T-helper 2 cell treated with Interferon-gamma antibody and Interleukin-4, amounts not matched to agents 5 μg/mL and 100 μg/mL, for 36 hours (primary cell): ENCODE results near the gene TAX1BP3.

Experiments
- DNase-seq: peaks from one replicate; pipeline ENCODE4 v3.0.0; 2021; ENCODE audit warnings: low spot score
- H3K27ac Mint-ChIP-seq: one replicate; pipeline ENCODE4 v1.8.0; 2021; ENCODE audit warnings: mild to moderate bottlenecking, mixed read lengths
- H3K27me3 Mint-ChIP-seq: one replicate; pipeline ENCODE4 v1.8.0; 2021; ENCODE audit warnings: low read depth, mixed read lengths
- H3K36me3 Mint-ChIP-seq: one replicate; pipeline ENCODE4 v1.8.0; 2021; ENCODE audit warnings: low read depth, mixed read lengths
- H3K4me1 Mint-ChIP-seq: one replicate; pipeline ENCODE4 v1.8.0; 2021; ENCODE audit warnings: low read depth, mixed read lengths
- H3K4me3 Mint-ChIP-seq: one replicate; pipeline ENCODE4 v1.8.0; 2022; ENCODE audit warnings: mild to moderate bottlenecking, moderate library complexity, mixed read lengths
- H3K9me3 Mint-ChIP-seq: one replicate; pipeline ENCODE4 v1.8.0; 2021; ENCODE audit warnings: mixed read lengths

TAX1BP3 gene

DNA sequence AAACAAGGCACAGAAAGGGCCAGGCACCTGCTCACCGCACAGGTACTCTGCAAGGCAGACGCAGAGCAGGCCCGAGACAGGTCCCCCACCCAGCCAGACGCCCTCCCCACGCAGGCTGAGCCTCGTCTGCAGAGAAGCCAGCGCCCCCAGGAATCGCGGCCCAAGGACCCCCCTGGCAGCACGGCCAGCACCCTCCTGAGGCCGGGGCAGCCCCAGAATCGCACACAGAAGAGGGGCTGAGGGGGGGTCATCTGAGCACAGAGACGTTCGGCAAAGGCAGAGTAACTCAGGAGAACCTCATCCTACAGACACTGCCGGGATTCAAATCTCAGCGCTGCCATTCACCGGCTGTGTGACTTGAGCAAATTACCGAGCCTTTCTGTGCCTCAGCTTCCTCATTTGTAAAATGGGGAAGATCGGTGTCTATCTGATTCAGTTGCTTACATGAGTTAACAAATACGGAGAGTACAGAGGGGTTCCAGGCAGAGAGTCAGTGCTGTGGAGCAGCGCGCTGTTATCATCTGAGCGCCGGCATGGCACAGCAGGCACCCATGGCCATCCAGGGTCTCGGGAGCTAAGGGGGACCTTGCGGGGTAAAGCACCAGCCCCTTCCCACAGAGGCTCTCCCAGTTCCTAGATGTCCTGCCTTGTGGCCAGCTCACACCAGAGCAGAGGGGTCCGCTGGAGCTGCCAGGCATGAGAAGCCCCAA is 10.6 kb upstream of the TAX1BP3 start:
- no peak for DNase-seq
- Mint-ChIP-seq H3K27me3 (no peaks in the 10 kb centered on the region), H3K4me3 (no peak overlapping the region), H3K27ac (no peak overlapping the region), H3K9me3 (no peaks in the 10 kb centered on the region), H3K4me1 (peaks cover 10% of the 10 kb centered on the region), H3K36me3 (peaks cover 36% of the 10 kb centered on the region)

DNA sequence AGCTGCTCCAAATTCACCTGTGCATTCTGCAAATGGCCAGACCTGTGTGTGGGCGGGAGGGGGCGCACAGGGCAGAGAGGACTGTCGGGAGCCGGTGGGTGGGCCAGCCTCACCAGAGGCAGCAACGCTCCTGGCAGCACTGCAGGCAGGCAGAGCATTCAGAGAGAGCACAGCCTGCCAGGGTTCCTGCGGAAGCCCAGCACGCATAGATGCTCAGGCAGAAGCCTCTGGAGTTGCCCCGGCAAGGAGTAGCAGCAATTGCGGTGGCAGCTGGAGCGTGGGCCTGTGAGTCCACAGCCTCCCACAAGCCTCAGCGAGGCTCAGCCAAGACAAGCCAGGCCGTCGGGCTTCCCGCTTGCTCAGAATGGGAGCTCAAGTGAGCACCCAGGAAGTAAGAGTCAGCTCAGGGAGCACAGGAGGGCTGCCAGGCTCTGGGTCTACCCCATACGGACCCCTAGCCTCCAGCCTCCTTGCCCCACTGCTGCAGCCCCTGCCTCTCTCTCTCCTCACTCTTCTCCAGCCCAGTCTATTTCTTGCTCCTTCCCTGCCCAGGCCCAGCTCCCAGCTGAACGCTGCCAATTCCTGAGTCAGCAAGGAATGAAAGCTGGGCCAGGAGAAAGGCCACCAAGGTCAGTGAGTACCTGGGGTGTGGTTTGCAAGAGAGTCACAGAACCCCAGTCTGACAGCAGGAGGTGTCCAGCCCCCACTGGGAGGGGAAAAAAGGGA is 9.9 kb upstream of the TAX1BP3 start:
- no peaks in the 10 kb centered on the region for H3K9me3 Mint-ChIP-seq
- no peak overlapping the region for H3K27ac Mint-ChIP-seq
- H3K4me3 Mint-ChIP-seq: no peak overlapping the region
- H3K4me1 Mint-ChIP-seq: peaks cover 8% of the 10 kb centered on the region
- H3K36me3 Mint-ChIP-seq: peaks cover 35% of the 10 kb centered on the region
- no peak for DNase-seq
- H3K27me3 Mint-ChIP-seq: no peaks in the 10 kb centered on the region

DNA sequence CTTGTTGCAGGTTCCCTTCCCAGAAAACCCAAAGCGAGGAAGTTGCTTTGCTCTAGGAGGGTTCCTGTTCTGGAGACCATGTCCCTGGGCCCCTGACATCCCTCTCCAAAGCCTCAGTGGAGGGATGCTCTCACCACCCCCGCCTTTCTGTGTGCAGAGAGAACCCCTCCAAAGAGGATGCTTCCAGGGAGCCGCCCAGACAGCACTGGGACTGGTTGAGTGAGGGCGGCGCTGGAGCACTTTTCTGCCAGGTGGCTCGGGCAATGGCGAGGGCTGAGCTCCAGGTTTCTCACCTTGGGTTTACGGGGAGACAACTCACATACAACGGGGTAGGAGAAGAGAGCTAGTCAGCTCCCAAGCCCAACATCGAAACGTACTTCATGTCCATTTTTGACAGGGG is 7.5 kb upstream of the TAX1BP3 start:
- Mint-ChIP-seq H3K36me3 (peaks cover 22% of the 10 kb centered on the region), H3K27ac (peak overlapping the region; percentile 62), H3K27me3 (no peaks in the 10 kb centered on the region), H3K4me1 (peaks cover 3% of the 10 kb centered on the region), H3K9me3 (no peaks in the 10 kb centered on the region), H3K4me3 (no peak overlapping the region)
- no peak for DNase-seq

DNA sequence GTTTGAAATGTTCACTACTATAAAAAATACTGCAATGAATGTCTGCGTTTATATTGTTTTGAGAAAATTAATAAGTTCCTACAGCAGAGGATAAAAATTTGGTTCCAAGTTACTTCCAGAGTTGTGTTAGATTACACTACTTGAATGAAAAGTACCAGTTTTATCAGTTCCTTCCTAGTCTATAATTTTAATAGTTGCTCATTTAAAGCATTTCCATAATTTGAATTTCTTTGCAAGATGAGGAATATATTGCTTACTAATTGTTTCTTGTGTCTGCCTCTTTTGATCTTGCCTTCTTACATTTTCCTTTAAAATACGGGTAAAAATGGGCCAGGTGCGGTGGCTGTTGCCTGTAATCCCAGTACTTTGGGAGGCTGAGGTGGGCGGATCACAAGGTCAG is 4.2 kb upstream of the TAX1BP3 start:
- peaks cover 20% of the 10 kb centered on the region for H3K36me3 Mint-ChIP-seq

DNA sequence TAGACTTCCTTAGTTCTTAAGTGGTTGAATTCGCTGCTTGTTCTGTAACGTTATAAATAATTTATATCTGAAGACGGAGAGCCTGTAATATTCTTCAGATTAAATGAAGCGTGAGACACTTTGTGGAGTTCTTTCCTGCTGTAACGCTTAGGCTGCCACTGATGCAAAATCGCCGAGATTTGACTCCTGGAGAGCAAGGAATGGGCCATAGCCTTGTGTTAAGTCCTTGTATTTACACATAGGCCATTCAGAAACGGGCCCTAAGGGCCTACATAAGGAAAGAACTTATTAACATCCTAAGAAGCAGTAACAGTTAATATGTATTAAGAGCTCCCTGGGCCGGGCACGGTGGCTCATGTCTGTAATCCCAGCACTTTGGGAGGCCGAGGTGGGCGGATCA is 1.2 kb upstream of the TAX1BP3 start:
- H3K9me3 Mint-ChIP-seq: no peaks in the 10 kb centered on the region
- H3K4me3 Mint-ChIP-seq: peak overlapping the region; percentile 99
- H3K36me3 Mint-ChIP-seq: peaks cover 13% of the 10 kb centered on the region
- H3K27me3 Mint-ChIP-seq: no peaks in the 10 kb centered on the region
- no peak for DNase-seq
- H3K27ac Mint-ChIP-seq: peak overlapping the region; percentile 94
- H3K4me1 Mint-ChIP-seq: peaks cover 22% of the 10 kb centered on the region

More for the DNA sequence above, 4.2 kb upstream of the TAX1BP3 start:
- DNase-seq: no peak
- no peak overlapping the region for H3K27ac Mint-ChIP-seq
- H3K4me3 Mint-ChIP-seq: no peak overlapping the region
- no peaks in the 10 kb centered on the region for H3K27me3 Mint-ChIP-seq
- H3K4me1 Mint-ChIP-seq: peaks cover 14% of the 10 kb centered on the region
- no peaks in the 10 kb centered on the region for H3K9me3 Mint-ChIP-seq

DNA sequence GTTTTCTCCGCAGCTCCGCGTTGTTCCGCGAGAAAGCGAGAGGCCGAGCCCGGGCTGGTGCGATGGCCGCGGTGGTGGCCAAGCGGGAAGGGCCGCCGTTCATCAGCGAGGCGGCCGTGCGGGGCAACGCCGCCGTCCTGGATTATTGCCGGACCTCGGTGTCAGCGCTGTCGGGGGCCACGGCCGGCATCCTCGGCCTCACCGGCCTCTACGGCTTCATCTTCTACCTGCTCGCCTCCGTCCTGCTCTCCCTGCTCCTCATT is 638 bp upstream of the TAX1BP3 start:
- H3K27ac Mint-ChIP-seq: peak overlapping the region; percentile 94
- peak overlapping the region; percentile 99 for H3K4me3 Mint-ChIP-seq
- peaks cover 22% of the 10 kb centered on the region for H3K4me1 Mint-ChIP-seq
- no peaks in the 10 kb centered on the region for H3K27me3 Mint-ChIP-seq
- peaks cover 13% of the 10 kb centered on the region for H3K36me3 Mint-ChIP-seq
- no peak for DNase-seq
- no peaks in the 10 kb centered on the region for H3K9me3 Mint-ChIP-seq

DNA sequence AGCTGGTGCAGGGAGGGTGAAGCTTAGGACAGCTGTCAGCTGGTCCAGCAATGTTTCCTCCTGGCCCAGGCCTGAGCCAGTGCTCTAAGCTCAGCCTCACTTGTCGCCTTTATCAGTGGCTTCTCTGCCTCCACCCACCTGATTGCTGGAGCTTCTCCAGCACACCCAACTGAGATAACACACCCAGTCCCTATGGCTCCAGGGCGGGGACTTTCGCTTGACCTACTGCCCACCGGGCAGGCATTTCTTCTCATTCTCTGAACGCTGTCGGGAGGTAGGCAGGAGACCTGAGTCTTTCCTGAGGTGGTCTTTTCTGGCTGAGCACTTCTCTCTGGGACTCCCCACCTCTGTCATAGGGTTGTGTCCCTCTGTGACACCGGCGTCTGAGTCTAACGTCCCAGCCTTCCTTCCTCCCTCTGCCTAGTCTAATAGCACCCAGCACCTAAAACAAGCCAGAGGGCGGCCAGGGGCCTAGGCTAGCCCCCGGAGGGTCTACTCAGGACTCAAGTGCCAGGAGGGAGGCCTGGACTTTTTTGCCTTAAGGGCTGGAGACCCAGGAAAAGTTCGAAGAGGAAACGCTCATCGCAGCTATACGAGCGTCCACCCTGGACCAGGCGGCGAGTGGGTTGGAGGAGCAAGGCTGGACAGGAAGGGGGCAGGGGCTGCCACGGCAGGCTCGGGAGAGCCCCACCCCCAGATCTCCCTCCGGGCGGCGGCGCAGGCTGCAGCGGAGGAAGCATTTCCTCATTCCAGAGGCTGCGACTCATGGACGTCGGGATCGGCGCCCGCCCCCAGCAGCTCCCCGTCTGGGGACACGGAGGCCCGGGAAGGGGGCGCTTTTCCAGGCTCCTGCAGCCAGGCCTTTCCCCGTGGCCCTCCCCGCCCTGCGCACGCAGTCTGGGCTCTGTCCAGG is 756 bp downstream of the TAX1BP3 start:
- Mint-ChIP-seq H3K27me3 (no peaks in the 10 kb centered on the region), H3K9me3 (no peaks in the 10 kb centered on the region), H3K27ac (peak overlapping the region; percentile 78), H3K4me3 (peak overlapping the region; percentile 99), H3K36me3 (peaks cover 9% of the 10 kb centered on the region), H3K4me1 (peaks cover 22% of the 10 kb centered on the region)
- DNase-seq: no peak

DNA sequence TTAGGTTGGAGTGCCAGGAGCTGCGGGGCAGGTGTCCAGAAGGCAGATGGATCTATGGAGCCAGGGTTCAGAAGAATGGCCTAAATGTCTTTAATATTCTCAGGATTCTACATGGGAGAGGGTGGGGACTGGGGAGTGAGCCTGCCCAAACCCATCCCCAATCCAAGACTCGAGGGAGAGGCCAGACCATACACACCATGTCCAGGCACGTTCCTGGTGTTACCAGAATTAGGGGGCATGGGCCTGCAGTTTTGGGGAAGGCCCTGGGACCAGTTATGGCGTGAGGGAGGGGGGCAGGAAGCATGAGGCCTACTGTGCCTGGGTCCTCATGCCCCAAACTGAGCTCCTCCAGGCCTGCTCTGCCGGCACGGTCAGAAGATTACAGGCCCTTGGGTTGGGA is 1.9 kb downstream of the TAX1BP3 start:
- Mint-ChIP-seq H3K27ac (no peak overlapping the region), H3K4me3 (peak overlapping the region; percentile 83), H3K9me3 (no peaks in the 10 kb centered on the region), H3K4me1 (peaks cover 19% of the 10 kb centered on the region), H3K27me3 (no peaks in the 10 kb centered on the region), H3K36me3 (peaks cover 6% of the 10 kb centered on the region)
- DNase-seq: no peak

DNA sequence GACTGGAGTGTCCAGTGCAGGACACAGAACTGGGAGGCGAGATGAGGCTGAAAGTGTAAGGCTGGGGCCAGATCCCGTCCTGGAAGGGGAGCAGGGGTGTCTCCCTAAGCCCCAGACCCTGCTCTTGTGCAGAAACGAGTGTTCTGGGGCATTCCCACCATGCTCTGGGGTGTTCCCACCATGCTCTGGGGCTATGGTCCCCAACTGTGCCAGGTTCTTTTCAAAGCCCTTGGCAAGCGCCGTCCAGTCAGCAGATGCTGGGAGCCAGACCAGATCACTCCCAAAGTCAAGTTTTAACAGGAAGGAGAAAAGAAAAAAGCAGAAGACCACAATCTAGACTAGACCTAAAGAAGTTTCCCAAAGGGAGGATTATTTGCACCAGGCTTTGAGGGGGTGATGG is 2.5 kb downstream of the TAX1BP3 start:
- DNase-seq: no peak
- Mint-ChIP-seq H3K36me3 (peaks cover 6% of the 10 kb centered on the region), H3K27me3 (no peaks in the 10 kb centered on the region), H3K4me1 (peaks cover 19% of the 10 kb centered on the region), H3K4me3 (peak overlapping the region; percentile 51), H3K27ac (peak overlapping the region; percentile 31), H3K9me3 (no peaks in the 10 kb centered on the region)

DNA sequence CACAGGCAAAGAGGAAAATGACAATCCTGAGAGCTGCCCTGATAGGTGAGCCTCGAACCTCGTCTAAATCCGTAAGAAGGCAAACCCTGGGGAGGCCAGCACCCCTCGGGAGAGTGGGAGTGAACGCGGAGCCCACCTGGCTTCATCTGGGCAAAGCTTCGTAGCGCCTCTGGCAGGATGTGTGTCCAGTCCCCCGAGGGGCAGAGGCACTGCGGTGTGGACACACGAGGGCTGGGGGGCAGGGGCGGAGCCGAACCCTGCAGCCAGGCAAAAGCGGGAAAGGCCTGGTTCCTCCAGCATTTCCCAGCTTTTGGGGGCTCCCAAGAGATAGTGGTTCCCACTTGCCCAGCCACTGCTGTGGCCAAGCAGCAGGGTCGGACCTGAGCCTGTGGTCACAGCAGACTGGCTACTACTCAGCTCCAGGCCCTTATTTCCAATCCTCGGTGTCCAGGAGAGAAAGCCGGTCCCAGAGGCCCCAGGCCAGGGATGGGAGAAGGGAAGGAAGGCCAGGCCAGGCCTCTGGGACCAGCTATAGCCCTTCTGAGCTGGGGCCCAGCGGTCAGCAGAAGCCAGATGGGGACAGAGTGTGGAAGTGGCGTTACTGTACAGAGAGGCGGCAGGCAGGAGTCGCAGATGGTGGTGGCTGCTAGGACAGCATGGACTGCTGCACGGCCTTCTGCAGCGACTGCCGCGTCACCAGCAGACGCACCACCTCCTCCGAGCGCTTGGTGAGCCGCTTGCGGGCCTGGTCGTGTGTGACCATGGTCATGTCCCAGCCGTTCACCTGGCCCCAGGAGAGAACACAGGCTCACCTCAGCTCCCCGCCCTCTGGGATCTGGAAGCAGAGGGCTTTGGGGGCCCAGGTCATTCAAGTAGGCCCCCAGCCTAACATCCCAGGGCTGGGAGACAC is 5.0 kb downstream of the TAX1BP3 start:
- no peaks in the 10 kb centered on the region for H3K27me3 Mint-ChIP-seq
- no peak for DNase-seq
- H3K9me3 Mint-ChIP-seq: no peaks in the 10 kb centered on the region
- no peak overlapping the region for H3K4me3 Mint-ChIP-seq
- H3K4me1 Mint-ChIP-seq: peaks cover 10% of the 10 kb centered on the region
- no peak overlapping the region for H3K27ac Mint-ChIP-seq
- no peaks in the 10 kb centered on the region for H3K36me3 Mint-ChIP-seq

DNA sequence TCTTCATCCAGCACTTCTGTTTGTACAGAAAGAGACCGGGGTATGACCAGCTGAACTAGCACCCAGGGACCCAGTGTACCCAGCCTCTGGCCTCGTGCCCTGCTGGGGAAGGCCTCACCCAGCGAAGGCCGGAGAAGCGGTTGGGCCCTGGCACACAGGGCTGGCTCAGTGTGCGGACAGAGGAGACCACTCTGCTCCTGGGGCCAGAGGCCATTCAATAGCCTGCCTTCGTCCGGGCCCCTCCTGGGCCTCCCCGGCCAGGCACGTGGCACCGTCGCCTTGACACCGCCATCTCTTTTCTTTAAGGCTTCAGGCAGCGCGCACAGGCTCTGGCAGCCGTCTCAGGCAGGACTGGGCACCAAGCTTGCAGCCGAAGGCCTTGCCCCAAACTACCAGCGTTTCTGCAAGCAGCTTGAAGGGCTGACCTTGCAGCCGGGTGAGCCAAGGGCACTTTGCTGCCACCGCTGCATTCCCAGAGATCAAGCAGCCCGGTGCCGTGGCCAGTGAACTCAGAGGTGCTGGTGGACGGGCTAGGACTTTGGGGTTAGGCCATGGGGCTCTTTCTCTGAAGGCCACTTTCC is 8.0 kb downstream of the TAX1BP3 start:
- no peaks in the 10 kb centered on the region for H3K27me3 Mint-ChIP-seq
- no peaks in the 10 kb centered on the region for H3K4me1 Mint-ChIP-seq
- H3K9me3 Mint-ChIP-seq: no peaks in the 10 kb centered on the region
- no peaks in the 10 kb centered on the region for H3K36me3 Mint-ChIP-seq
- no peak for DNase-seq
- H3K4me3 Mint-ChIP-seq: no peak overlapping the region
- no peak overlapping the region for H3K27ac Mint-ChIP-seq

DNA sequence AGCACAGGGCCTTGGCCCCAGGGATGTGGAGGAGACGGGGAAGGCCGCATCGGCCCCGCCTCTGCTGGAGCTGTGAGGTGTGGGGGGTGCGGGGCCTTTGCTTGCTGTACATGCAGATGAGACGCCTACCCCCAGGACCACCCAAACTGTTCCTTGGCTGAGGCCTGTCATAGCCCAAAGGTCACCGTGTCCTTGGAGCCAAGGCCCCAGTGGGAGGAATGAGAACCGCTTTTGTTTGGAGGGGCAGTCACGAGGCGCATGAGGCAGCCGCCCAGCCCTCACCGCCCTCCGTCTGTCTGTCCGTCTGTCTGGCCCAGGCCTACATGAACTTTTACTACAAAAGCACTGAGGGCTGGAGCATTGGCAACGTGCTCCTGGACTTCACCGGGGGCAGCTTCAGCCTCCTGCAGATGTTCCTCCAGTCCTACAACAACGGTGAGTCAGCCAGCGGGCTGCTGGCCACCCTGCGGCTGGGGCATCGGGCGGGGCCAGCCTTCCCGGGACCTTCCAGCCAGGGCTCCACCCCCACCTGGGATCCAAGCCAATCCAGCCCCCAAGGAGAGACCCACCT is 8.8 kb downstream of the TAX1BP3 start:
- Mint-ChIP-seq H3K27me3 (no peaks in the 10 kb centered on the region), H3K4me1 (no peaks in the 10 kb centered on the region), H3K4me3 (no peak overlapping the region), H3K9me3 (no peaks in the 10 kb centered on the region), H3K27ac (no peak overlapping the region), H3K36me3 (no peaks in the 10 kb centered on the region)
- DNase-seq: no peak
